Suprapubic skin (tissue), 4 donors: ENCODE data around the gene SND1. TPM values are rescaled to one million over a fixed set of nuclear protein-coding genes. Genes with fewer than 3 reads are reported as not detected.

Experiments
- DNase-seq, 2 donors: peaks; one replicate each; pipeline ENCODE4 v3.0.0-alpha.2; 2019; ENCODE audit warnings: low spot score in 2 of 2
- H3K27ac ChIP-seq: fragments of 200-600 bp; sonication (generic); one replicate; pipeline ENCODE4 v1.5.1; 2019
- H3K27me3 ChIP-seq: fragments of 200-600 bp; sonication (generic); one replicate; pipeline ENCODE4 v1.5.1; 2019
- H3K36me3 ChIP-seq: fragments of 200-600 bp; sonication (generic); one replicate; pipeline ENCODE4 v1.5.1; 2019
- H3K4me1 ChIP-seq: fragments of 200-600 bp; sonication (generic); one replicate; pipeline ENCODE4 v1.5.1; 2019
- H3K4me3 ChIP-seq: fragments of 200-600 bp; sonication (generic); one replicate; pipeline ENCODE4 v1.5.1; 2019; ENCODE audit warnings: mild to moderate bottlenecking
- H3K9me3 ChIP-seq: fragments of 200-600 bp; sonication (generic); one replicate; pipeline ENCODE4 v1.5.1; 2019
- EP300 ChIP-seq: sonication (generic); formaldehyde crosslinking; IDR thresholded peaks from one replicate; pipeline ENCODE4 v1.6.1; 2017; ENCODE audit warnings: antibody characterized with exemption
- POLR2A ChIP-seq, 2 donors: fragments of 450-650 bp; IDR thresholded peaks; one replicate each; pipeline ENCODE4 v1.6.1; 2017; ENCODE audit warnings: antibody characterized with exemption in 2 of 2, mild to moderate bottlenecking in 2 of 2, moderate library complexity in 2 of 2
- POLR2AphosphoS5 ChIP-seq, 3 donors: sonication (generic); formaldehyde crosslinking; IDR thresholded peaks; one replicate each; pipeline ENCODE4 v1.6.1; 2017; ENCODE audit warnings: antibody characterized with exemption in 3 of 3
- WGBS: methylation state at CpG from one replicate; pipeline ENCODE4 v1.1.5; 2018; 5-methylcytosine and 5-hydroxymethylcytosine counted together
- total RNA-seq, 4 donors: library from RNA; depleted of rRNA; stranded (reverse); fragments of >200 nt; gene quantifications; one replicate each; pipeline ENCODE4 v1.1.0, GENCODE V29; 2016
- TF ChIP-seq, protein P1 (sequence below), 2 donors: fragments of 200-600 bp in 1 of 2; fragments of 450-650 bp in 1 of 2; sonication (generic) in 1 of 2; IDR thresholded peaks; one replicate each; pipeline ENCODE4 v1.5.1; 2016 to 2019; ENCODE audit warnings: antibody characterized with exemption in 2 of 2, mild to moderate bottlenecking in 1 of 2, moderate library complexity in 1 of 2

SND1 gene
- total RNA-seq, 4 donors from 2014 or later = 72.2 to 99.8 (median 77.2) TPM

DNA sequence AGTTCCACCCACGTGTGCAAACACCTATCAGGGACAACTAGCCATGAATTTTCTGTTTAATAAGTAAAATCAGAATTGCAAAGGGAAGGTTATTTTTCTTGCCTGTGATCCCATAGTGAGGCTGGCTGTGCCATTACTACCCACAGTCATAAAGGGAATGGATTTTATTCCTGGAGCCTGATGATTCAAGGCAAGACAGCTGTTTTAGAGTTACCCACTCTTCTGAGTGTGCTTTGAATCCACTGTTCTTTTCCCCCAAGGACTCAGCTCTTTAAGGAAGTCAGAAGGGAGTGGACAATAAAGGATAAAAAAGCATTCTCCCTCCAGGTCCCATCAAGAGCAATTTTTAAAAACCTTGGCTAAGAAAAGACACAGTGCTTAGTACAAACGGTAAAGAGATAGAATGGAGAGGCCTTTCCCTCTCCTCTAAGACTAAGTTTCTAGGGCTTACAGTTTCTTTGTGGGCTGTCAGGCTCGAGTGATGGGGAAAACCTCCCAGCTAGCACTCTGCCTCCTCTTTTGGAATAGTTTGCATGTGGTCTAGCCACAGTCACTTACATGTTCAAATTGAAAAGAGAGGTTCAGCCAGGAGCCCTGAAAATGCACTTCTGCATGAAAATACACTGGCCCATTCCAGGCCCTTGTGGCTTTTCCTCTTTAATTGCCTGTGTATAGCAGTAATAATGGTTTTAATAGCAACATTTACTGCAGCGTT, 384.4 kb downstream of the SND1 start:
- no peak for DNase-seq
- Histone ChIP-seq H3K27ac (no peak overlapping the region), H3K27me3 (peaks cover 8% of the 10 kb centered on the region), H3K4me1 (peaks cover 19% of the 10 kb centered on the region), H3K9me3 (no peaks in the 10 kb centered on the region), H3K36me3 (no peaks in the 10 kb centered on the region), H3K4me3 (no peak overlapping the region)
- 86% methylated on average over 4 of the region's 4 CpGs for WGBS
- TF ChIP-seq POLR2AphosphoS5 (IDR thresholded peaks at IDR 0.05) (no peak), EP300 (no peak), POLR2A (IDR thresholded peaks at IDR 0.05) (no peak)
- TF ChIP-seq, protein P1, sequence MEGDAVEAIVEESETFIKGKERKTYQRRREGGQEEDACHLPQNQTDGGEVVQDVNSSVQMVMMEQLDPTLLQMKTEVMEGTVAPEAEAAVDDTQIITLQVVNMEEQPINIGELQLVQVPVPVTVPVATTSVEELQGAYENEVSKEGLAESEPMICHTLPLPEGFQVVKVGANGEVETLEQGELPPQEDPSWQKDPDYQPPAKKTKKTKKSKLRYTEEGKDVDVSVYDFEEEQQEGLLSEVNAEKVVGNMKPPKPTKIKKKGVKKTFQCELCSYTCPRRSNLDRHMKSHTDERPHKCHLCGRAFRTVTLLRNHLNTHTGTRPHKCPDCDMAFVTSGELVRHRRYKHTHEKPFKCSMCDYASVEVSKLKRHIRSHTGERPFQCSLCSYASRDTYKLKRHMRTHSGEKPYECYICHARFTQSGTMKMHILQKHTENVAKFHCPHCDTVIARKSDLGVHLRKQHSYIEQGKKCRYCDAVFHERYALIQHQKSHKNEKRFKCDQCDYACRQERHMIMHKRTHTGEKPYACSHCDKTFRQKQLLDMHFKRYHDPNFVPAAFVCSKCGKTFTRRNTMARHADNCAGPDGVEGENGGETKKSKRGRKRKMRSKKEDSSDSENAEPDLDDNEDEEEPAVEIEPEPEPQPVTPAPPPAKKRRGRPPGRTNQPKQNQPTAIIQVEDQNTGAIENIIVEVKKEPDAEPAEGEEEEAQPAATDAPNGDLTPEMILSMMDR (IDR thresholded peaks at IDR 0.05) = no peak

DNA sequence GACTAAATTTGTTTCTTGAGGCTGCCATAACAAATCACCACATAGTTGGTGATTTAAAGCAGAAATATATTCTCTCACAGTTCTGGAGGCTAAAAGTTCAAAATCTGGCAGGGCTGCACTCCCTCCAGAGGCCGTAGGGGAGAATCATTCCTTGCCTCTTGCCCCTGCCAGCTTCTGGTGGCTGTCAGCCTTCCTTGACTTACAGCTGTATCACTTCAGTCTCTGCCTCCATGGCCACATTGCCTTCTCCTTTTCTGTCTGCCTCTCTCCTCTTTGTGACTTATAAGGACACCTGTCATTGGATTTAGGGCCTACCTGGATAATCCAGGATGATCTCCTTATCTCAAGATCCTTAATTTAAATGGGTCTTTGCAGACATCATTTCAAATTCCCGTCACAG, 385.1 kb downstream of the SND1 start:
- 89% methylated on average over 2 of the region's 2 CpGs for WGBS
- no peak overlapping the region for H3K4me3 ChIP-seq
- peaks cover 6% of the 10 kb centered on the region for H3K27me3 ChIP-seq
- no peak overlapping the region for H3K27ac ChIP-seq
- TF ChIP-seq, protein P1 (IDR thresholded peaks at IDR 0.05) = no peak
- TF ChIP-seq POLR2A (IDR thresholded peaks at IDR 0.05) (no peak), POLR2AphosphoS5 (IDR thresholded peaks at IDR 0.05) (no peak), EP300 (no peak)
- no peaks in the 10 kb centered on the region for H3K9me3 ChIP-seq
- H3K36me3 ChIP-seq = no peaks in the 10 kb centered on the region
- DNase-seq = no peak
- H3K4me1 ChIP-seq = peaks cover 15% of the 10 kb centered on the region

DNA sequence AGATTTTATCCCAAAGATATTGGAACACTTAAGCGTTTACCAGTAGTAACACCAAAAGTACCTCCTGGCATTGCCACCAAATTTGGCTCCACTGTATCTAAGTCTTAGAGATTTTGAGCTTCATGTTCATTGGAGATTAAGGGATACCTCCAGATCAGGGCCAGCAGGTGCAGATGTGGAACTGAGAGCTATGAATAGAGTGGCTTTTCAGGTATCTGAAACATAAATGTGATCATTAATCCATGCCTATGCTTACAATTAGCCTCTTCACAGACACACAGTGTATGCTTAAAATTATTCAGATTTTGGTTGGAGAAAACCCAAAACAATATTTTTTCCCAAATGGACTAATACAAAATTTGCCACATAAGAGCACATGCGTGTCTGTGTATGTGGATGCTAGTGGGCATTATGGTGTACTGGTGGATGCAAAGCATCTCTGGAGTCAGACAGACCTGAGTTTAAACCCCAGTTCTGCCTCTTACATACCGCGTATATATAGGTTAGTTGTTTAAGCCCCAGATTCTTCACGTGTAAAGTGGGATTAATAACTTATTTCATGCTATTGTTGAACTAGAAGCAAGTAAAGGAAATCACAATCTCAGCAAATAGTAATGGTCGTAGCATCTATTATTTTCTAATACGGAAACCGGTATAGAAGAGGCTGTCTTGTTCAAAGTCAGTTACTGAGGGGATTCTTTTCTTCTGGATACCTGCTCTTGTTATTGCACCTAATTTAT, 386.1 kb downstream of the SND1 start:
- WGBS = 96% methylated on average over 8 of the region's 8 CpGs
- peaks cover 6% of the 10 kb centered on the region for H3K4me1 ChIP-seq
- TF ChIP-seq EP300 = no peak
- no peak for TF ChIP-seq POLR2AphosphoS5 (IDR thresholded peaks at IDR 0.05)
- TF ChIP-seq, protein P1 (IDR thresholded peaks at IDR 0.05) = no peak
- TF ChIP-seq POLR2A (IDR thresholded peaks at IDR 0.05) = no peak
- no peaks in the 10 kb centered on the region for H3K27me3 ChIP-seq
- H3K9me3 ChIP-seq = no peaks in the 10 kb centered on the region
- H3K4me3 ChIP-seq = no peak overlapping the region
- no peak for DNase-seq
- H3K27ac ChIP-seq = no peak overlapping the region
- peaks cover 5% of the 10 kb centered on the region for H3K36me3 ChIP-seq

DNA sequence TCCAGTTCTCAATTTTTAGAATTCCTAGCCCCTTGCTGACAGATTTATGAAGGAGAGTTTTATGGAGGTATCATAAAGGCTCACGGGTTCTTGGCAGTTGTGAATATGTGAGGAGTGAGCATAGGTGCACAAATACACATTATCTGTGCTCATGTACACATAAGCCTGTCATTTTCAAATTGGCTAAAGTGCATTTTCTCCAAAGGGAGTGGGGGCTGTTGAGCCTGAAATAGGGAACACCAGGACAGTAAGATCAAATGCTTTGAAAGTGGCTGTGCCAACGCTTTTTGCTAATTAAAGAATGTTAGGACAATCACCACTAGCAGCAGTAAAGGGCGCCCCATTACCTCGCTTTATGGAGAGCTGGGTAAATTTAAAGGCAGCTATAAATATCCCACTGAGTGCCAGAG, 387.6 kb downstream of the SND1 start:
- Histone ChIP-seq H3K27me3 (no peaks in the 10 kb centered on the region), H3K4me3 (no peak overlapping the region), H3K27ac (no peak overlapping the region), H3K4me1 (peaks cover 6% of the 10 kb centered on the region), H3K9me3 (no peaks in the 10 kb centered on the region), H3K36me3 (peaks cover 5% of the 10 kb centered on the region)
- DNase-seq = no peak
- TF ChIP-seq POLR2AphosphoS5 (IDR thresholded peaks at IDR 0.05) = no peak
- TF ChIP-seq, protein P1 (IDR thresholded peaks at IDR 0.05) = no peak
- no peak for TF ChIP-seq POLR2A (IDR thresholded peaks at IDR 0.05)
- TF ChIP-seq EP300 = no peak
- WGBS = 97% methylated on average over 4 of the region's 4 CpGs

DNA sequence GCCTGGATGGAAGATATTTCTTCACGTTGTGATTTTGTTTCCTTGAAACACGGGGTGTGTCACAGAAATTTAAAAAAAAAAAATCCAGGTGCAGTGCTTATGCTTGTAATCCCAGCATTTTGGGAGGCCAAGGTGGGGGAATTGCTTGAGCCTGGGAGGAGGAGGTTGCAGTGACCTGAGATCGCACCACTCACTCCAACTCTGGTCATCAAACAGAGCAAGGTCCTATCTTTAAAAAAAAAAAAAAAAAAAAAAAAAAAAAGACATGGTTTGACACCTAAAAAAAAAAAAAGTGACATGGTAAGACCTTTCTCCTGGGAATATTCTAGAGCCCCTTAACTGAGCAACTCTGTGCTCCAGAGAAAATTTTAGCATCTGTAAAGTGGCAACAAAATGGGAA, 388.2 kb downstream of the SND1 start:
- DNase-seq = no peak
- Histone ChIP-seq H3K36me3 (peaks cover 5% of the 10 kb centered on the region), H3K4me1 (peaks cover 6% of the 10 kb centered on the region), H3K27ac (no peak overlapping the region), H3K4me3 (no peak overlapping the region), H3K27me3 (no peaks in the 10 kb centered on the region), H3K9me3 (no peaks in the 10 kb centered on the region)
- 71% methylated on average over 3 of the region's 3 CpGs for WGBS
- TF ChIP-seq, protein P1 (IDR thresholded peaks at IDR 0.05) = no peak
- TF ChIP-seq POLR2A (IDR thresholded peaks at IDR 0.05) (no peak), POLR2AphosphoS5 (IDR thresholded peaks at IDR 0.05) (no peak), EP300 (no peak)
